NT2/D1 (cell line): ENCODE data around the gene B4GALNT4.

ENCODE experiments used
- SUZ12 ChIP-seq: IDR thresholded peaks from 2 replicates; pipeline ENCODE4 v1.6.1; 2011; ENCODE audit not compliant: insufficient read length, insufficient read depth; ENCODE audit errors: extremely low read depth
- YY1 ChIP-seq: IDR thresholded peaks from 2 replicates; pipeline ENCODE4 v1.6.1; 2011; ENCODE audit not compliant: insufficient read length, insufficient read depth
- ZNF274 ChIP-seq: IDR thresholded peaks from 2 replicates; pipeline ENCODE4 v1.6.1; 2011; ENCODE audit warnings: mild to moderate bottlenecking, low read depth, low read length

GRCh38 chr11:355581-356458, 13.5 kb upstream of the B4GALNT4 start:
- TF ChIP-seq YY1 (no peak), ZNF274 (no peak), SUZ12 (no peak)
